GM12878 (cell line): ENCODE results near the gene CORO1A. TPM values are rescaled to one million over a fixed set of nuclear protein-coding genes. Genes with fewer than 3 reads are reported as not detected.

Source experiments
- ATAC-seq: fragments of 200-7000 bp; cut with Tn5 transposase; 3 replicates; pipeline ENCODE4 v1.9.1; 2020; ENCODE audit warnings: mild to moderate bottlenecking, moderate library complexity
- BruUV-seq: library from RNA; stranded (reverse); fragments of 400-500 nt; replicated peaks from 2 replicates; lab custom pipeline; 2021; lab: Mats Ljungman, UMichigan
- CTCF ChIA-PET: fragments of 300-600 bp; sonication (Branson Sonifier 250); formaldehyde crosslinking; extraction: SDS; loops from one replicate; lab custom pipeline; 2021; ENCODE audit warnings: inconsistent platforms; lab: Yijun Ruan, JAX
- POLR2A ChIA-PET: fragments of 350-600 bp; formaldehyde crosslinking; extraction: SDS; loops from one replicate; lab custom pipeline; 2021; ENCODE audit warnings: inconsistent platforms; lab: Charles Lee
- RAD21 ChIA-PET: fragments of 300-600 bp; sonication (Branson Sonifier 250); formaldehyde crosslinking; loops from one replicate; lab custom pipeline; 2023; ENCODE audit warnings: antibody characterized with exemption; ENCODE audit not compliant: unreplicated experiment; lab: Charles Lee
- SMC1A ChIA-PET: fragments of 300-600 bp; sonication (Branson Sonifier 250); formaldehyde crosslinking; loops from one replicate; lab custom pipeline; 2023; ENCODE audit not compliant: unreplicated experiment, uncharacterized antibody; lab: Charles Lee
- DNase-seq: peaks from one replicate; pipeline ENCODE4 v3.0.0-alpha.2; 2011; ENCODE audit warnings: low read depth, low spot score
- FAIRE-seq: peaks from 3 replicates; lab custom pipeline; 2011; peaks lifted over from hg19 to GRCh38; lab: Jason Lieb, UNC
- H2AFZ ChIP-seq: 2 replicates; pipeline ENCODE4 v1.6.0; 2011; ENCODE audit warnings: low read depth, low read length, control low read depth; ENCODE audit not compliant: control insufficient read depth
- H3K27ac ChIP-seq: 2 replicates; pipeline ENCODE4 v1.5.1; 2011; ENCODE audit warnings: control low read depth; ENCODE audit not compliant: control insufficient read depth, insufficient read depth
- H3K27me3 ChIP-seq, 2 experiments: replicated peaks in 1 of 2; 2 replicates each; pipeline versions ENCODE4 v1.6.0 to v1.6.1; 2011; ENCODE audit warnings: low read length in 1 of 2; ENCODE audit not compliant: control insufficient read depth in 2 of 2, insufficient read depth in 2 of 2
- H3K36me3 ChIP-seq, 2 experiments: 2 replicates each; pipeline ENCODE4 v1.5.1; 2011; ENCODE audit warnings: low read length in 1 of 2; ENCODE audit not compliant: control insufficient read depth in 2 of 2, insufficient read depth in 2 of 2
- H3K4me1 ChIP-seq: 2 replicates; pipeline ENCODE4 v1.6.1; 2011; ENCODE audit warnings: mild to moderate bottlenecking, low read length, moderate library complexity, mixed read lengths; ENCODE audit not compliant: control insufficient read depth, insufficient read depth
- H3K4me2 ChIP-seq: 2 replicates; pipeline ENCODE4 v1.6.0; 2011; ENCODE audit warnings: control low read depth; ENCODE audit not compliant: control insufficient read depth, insufficient read depth
- H3K4me3 ChIP-seq: fragments of 200-600 bp; sonication (generic); 2 replicates; pipeline ENCODE4 v1.5.1; 2016
- H3K79me2 ChIP-seq: 2 replicates; pipeline ENCODE4 v1.6.0; 2011; ENCODE audit warnings: low read length; ENCODE audit not compliant: control insufficient read depth, insufficient read depth
- H3K9ac ChIP-seq: 2 replicates; pipeline ENCODE4 v1.8.0; 2011; ENCODE audit warnings: low read length, control low read depth, mixed read lengths; ENCODE audit not compliant: control insufficient read depth, insufficient read depth
- H3K9me3 ChIP-seq: replicated peaks from 3 replicates; pipeline ENCODE4 v1.5.1; 2011; ENCODE audit warnings: mild to moderate bottlenecking, low read length; ENCODE audit not compliant: control insufficient read depth, insufficient read depth
- H4K20me1 ChIP-seq: 2 replicates; pipeline ENCODE4 v1.6.0; 2011; ENCODE audit not compliant: control insufficient read depth, insufficient read depth
- CEBPB ChIP-seq, 2 experiments: fragments of 150-350 bp in 1 of 2; IDR thresholded peaks; 2 replicates each; pipeline ENCODE4 v1.6.1; 2012 to 2014; ENCODE audit warnings: low read depth in 2 of 2, low read length in 2 of 2, borderline replicate concordance in 1 of 2, inconsistent platforms in 1 of 2
- EP300 ChIP-seq, 2 experiments: fragments of 150-350 bp in 1 of 2; IDR thresholded peaks; 2 replicates each; pipeline ENCODE4 v1.6.1; 2011 to 2012; ENCODE audit warnings: low read depth in 2 of 2, low read length in 2 of 2, borderline replicate concordance in 1 of 2, improper control_type of control experiment in 1 of 2, inconsistent platforms in 1 of 2; ENCODE audit not compliant: control insufficient read depth in 1 of 2
- HSF1 ChIP-seq: fragments of 150-350 bp; IDR thresholded peaks from 2 replicates; pipeline ENCODE4 v1.6.1; 2014; ENCODE audit warnings: mild to moderate bottlenecking, low read depth, low read length
- IRF3 ChIP-seq: fragments of 450-650 bp; IDR thresholded peaks from 2 replicates; pipeline ENCODE4 v1.6.1; 2014; ENCODE audit warnings: mild to moderate bottlenecking
- KLF5 ChIP-seq: fragments of 450-650 bp; IDR thresholded peaks from 2 replicates; pipeline ENCODE4 v1.6.1; 2014; ENCODE audit warnings: mild to moderate bottlenecking; ENCODE audit not compliant: partially characterized antibody
- NFIC ChIP-seq: IDR thresholded peaks from 2 replicates; pipeline ENCODE4 v1.6.1; 2012; ENCODE audit warnings: low read depth, mild to moderate bottlenecking, inconsistent platforms, low read length, moderate library complexity
- RUNX3 ChIP-seq: IDR thresholded peaks from 2 replicates; pipeline ENCODE4 v1.6.1; 2012; ENCODE audit warnings: low read length, inconsistent platforms
- TARDBP ChIP-seq: IDR thresholded peaks from 2 replicates; pipeline ENCODE4 v1.6.1; 2016; ENCODE audit warnings: borderline replicate concordance
- ZBTB11 ChIP-seq: fragments of 450-650 bp; formaldehyde crosslinking; IDR thresholded peaks from 2 replicates; pipeline ENCODE4 v1.5.0; 2022; ENCODE audit warnings: mild to moderate bottlenecking, missing genetic modification characterization
- WGBS: methylation state at CpG from one replicate; pipeline ENCODE4 v1.1.6; 2016; ENCODE audit warnings: low lambda C conversion rate; ENCODE audit not compliant: insufficient replicate concordance, insufficient coverage; ENCODE audit errors: missing lambda C conversion rate; 5-methylcytosine and 5-hydroxymethylcytosine counted together
- in situ Hi-C: fragments of 300-500 bp; cut with MboI; formaldehyde crosslinking; loops from 9 replicates; pipeline ENCODE4 v1.14.3; 2018; ENCODE audit warnings: mixed read lengths
- intact Hi-C: fragments of 100-400 bp; cut with micrococcal nuclease; formaldehyde crosslinking; loops from one replicate; pipeline ENCODE4 v1.14.2; 2022; ENCODE audit not compliant: unreplicated experiment
- polyA plus RNA-seq, 11 experiments: library from polyadenylated mRNA; depleted of rRNA in 4 of 11; unstranded in 6 of 11; stranded (reverse) in 5 of 11; fragments of >200 nt; fragmentation: Nextera tagmentation in 4 of 11; fragmentation: Illumina TruSeq in 1 of 11; extraction: Ambion mirVana in 4 of 11; extraction: Trizol in 1 of 11; gene quantifications; 1 replicate in 1 of 11; 2 replicates in 10 of 11; pipeline versions ENCODE4 v1.2.1 to v1.2.3, GENCODE V29; 2011 to 2016; ENCODE audit warnings: inconsistent platforms in 2 of 11, missing spikeins in 2 of 11, low read depth in 1 of 11
- total RNA-seq, 4 experiments: library from RNA; depleted of rRNA in 3 of 4; stranded (reverse); fragments of >200 nt in 3 of 4; fragmentation: Illumina TruSeq in 1 of 4; extraction: Trizol in 1 of 4; gene quantifications; 2 replicates each; pipeline versions ENCODE4 v1.2.1 to v1.2.3, GENCODE V29; 2013 to 2021

The CORO1A gene
- total and polyA plus RNA-seq, 10 of the 15 experiments (the other 5 are each of a cell fraction or from before 2014, with no cell fraction given) = 16.3 to 1,464 (median 714) TPM

GRCh38 chr16:30179195-30179594 lies 4.2 kb upstream of the CORO1A start:
- no peak overlapping the region for H3K4me3 ChIP-seq
- WGBS = 69% methylated on average over 4 of the region's 4 CpGs
- TF ChIP-seq EP300 (IDR thresholded peaks at IDR 0.05; ENCODE audit: borderline replicate concordance in 1 of 2, control insufficient read depth in 1 of 2, low read depth in 2 of 2, low read length in 2 of 2) = no peak
- in situ Hi-C loops (no loop called here), intact Hi-C loops (no loop called here)
- H2AFZ ChIP-seq = no peak overlapping the region
- DNase-seq (no peak), ATAC-seq (no peak), FAIRE-seq (no peak)
- POLR2A ChIA-PET = interaction anchor here (0.7 kb wide), 1 partner anchor 103 kb away, joined by 3 read pairs; no protein-coding TSS in a partner anchor
- H3K36me3 ChIP-seq = no peaks in the 10 kb centered on the region
- peaks cover 6% of the 10 kb centered on the region for H3K4me1 ChIP-seq
- no peaks in the 10 kb centered on the region for H3K9me3 ChIP-seq
- peaks cover 13% of the 10 kb centered on the region for H3K79me2 ChIP-seq
- H3K27me3 ChIP-seq = no peaks in the 10 kb centered on the region
- CTCF ChIA-PET = interaction anchor here (1.2 kb wide), 1 partner anchor 87 kb away, joined by 4 read pairs; the partner anchor contains the start of gene TBX6
- BruUV-seq = no TSS peak
- SMC1A ChIA-PET = no interaction called here
- H3K4me2 ChIP-seq = no peak overlapping the region
- no peaks in the 10 kb centered on the region for H4K20me1 ChIP-seq
- no peak overlapping the region for H3K9ac ChIP-seq
- RAD21 ChIA-PET = no interaction called here
- H3K27ac ChIP-seq = no peak overlapping the region

GRCh38 chr16:30179931-30180330 lies 3.5 kb upstream of the CORO1A start:
- no peak for ATAC-seq
- Histone ChIP-seq H3K79me2 (peaks cover 20% of the 10 kb centered on the region), H3K9me3 (no peaks in the 10 kb centered on the region), H3K4me1 (peaks cover 6% of the 10 kb centered on the region), H3K9ac (no peak overlapping the region), H3K4me3 (no peak overlapping the region), H2AFZ (no peak overlapping the region), H3K27me3 (no peaks in the 10 kb centered on the region), H3K36me3 (no peaks in the 10 kb centered on the region), H3K4me2 (no peak overlapping the region), H4K20me1 (no peaks in the 10 kb centered on the region), H3K27ac (no peak overlapping the region)
- ChIA-PET CTCF (no interaction called here), POLR2A (interaction anchor here (0.5 to 0.8 kb wide), 5 partner anchors 64 to 701 kb away, joined by 3 to 8 read pairs (median 4); no protein-coding TSS in a partner anchor), RAD21 (interaction anchor here (0.6 kb wide), 1 partner anchor 189 kb away, joined by 5 read pairs; no protein-coding TSS in a partner anchor), SMC1A (no interaction called here)
- no peak for DNase-seq
- in situ Hi-C loops = loop anchor here (10.0 kb wide), 2 partner anchors 455 to 515 kb away; partner anchors contain the start of gene SRCAP
- FAIRE-seq = no peak
- intact Hi-C loops = no loop called here
- BruUV-seq = no TSS peak
- 88% methylated on average over 9 of the region's 9 CpGs for WGBS
- no peak for TF ChIP-seq RUNX3
- no peak for TF ChIP-seq KLF5
- TF ChIP-seq NFIC = no peak
- no peak for TF ChIP-seq HSF1
- no peak for TF ChIP-seq TARDBP
- no peak for TF ChIP-seq CEBPB (IDR thresholded peaks at IDR 0.05; ENCODE audit: borderline replicate concordance in 1 of 2, low read depth in 2 of 2, low read length in 2 of 2)
- no peak for TF ChIP-seq ZBTB11 (CRISPR knock-in tag)
- no peak for TF ChIP-seq IRF3
